ENCODE measurements around the gene MON2. TPM values are rescaled to one million over a fixed set of nuclear protein-coding genes. Genes with fewer than 3 reads are reported as not detected.
A peak's percentile ranks its signal among the peaks of the same experiment; 100 is the strongest.

MON2 gene
- total RNA-seq = 100 to 1,000 TPM in 1 of 4 donors, 10 to 100 TPM in 3; 41.2 to 222 (median 70.0) TPM

GRCh38 chr12:62466594-62467491 lies at the start of gene MON2:
TSS of gene MON2 (plus strand) at chr12:62466826. CDS start at chr12:62467208, 382 bp downstream.
- intact Hi-C loops (cut with DNase I; ENCODE audit: low total_unique reads) = no loop called here
- no peaks in the 10 kb centered on the region for H3K36me3 ChIP-seq
- TF ChIP-seq POLR2A (IDR thresholded peaks at IDR 0.05) (peak; percentile 58 to 81), CTCF (IDR thresholded peaks at IDR 0.05) (peak in 1 of 4 experiments; percentile 23)
- H3K9me3 ChIP-seq = no peaks in the 10 kb centered on the region
- peak within 1 kb of the TSS; percentile 84 to 90 for H3K27ac ChIP-seq
- H3K4me3 ChIP-seq = peak within 1 kb of the TSS; percentile 79 to 86
- DNase-seq = peak; percentile 82 to 88
- H3K4me1 ChIP-seq = no peaks in the 10 kb centered on the region
- no peaks in the 10 kb centered on the region for H3K27me3 ChIP-seq

- intact Hi-C loops (cut with DNase I; ENCODE audit: low total_unique reads) = no loop called here
- Histone ChIP-seq H3K27ac (no peak overlapping the region), H3K27me3 (no peaks in the 10 kb centered on the region), H3K36me3 (no peaks in the 10 kb centered on the region), H3K9me3 (peaks cover 0 to 18% of the 10 kb centered on the region in 2 donors), H3K4me1 (no peaks in the 10 kb centered on the region), H3K4me3 (no peak overlapping the region)
- no peak for DNase-seq
- TF ChIP-seq CTCF (IDR thresholded peaks at IDR 0.05) (no peak), POLR2A (IDR thresholded peaks at IDR 0.05) (no peak)
These were observed 40.5 kb upstream of the MON2 start for GRCh38 chr12:62426089-62426488.

GRCh38 chr12:62429457-62429856 lies 37.2 kb upstream of the MON2 start:
- intact Hi-C loops (cut with DNase I; ENCODE audit: low total_unique reads) = no loop called here
- Histone ChIP-seq H3K9me3 (peaks cover 0 to 15% of the 10 kb centered on the region in 2 donors), H3K27ac (no peak overlapping the region), H3K36me3 (no peaks in the 10 kb centered on the region), H3K27me3 (peaks cover 0 to 1% of the 10 kb centered on the region in 2 donors), H3K4me1 (no peaks in the 10 kb centered on the region), H3K4me3 (no peak overlapping the region)
- TF ChIP-seq POLR2A (IDR thresholded peaks at IDR 0.05) = no peak
- no peak for TF ChIP-seq CTCF (IDR thresholded peaks at IDR 0.05)
- DNase-seq = no peak

- H3K27me3 ChIP-seq = peaks cover 0 to 4% of the 10 kb centered on the region in 2 donors
- no peaks in the 10 kb centered on the region for H3K4me1 ChIP-seq
- no peaks in the 10 kb centered on the region for H3K36me3 ChIP-seq
- TF ChIP-seq CTCF (IDR thresholded peaks at IDR 0.05) (no peak), POLR2A (IDR thresholded peaks at IDR 0.05) (no peak)
- no peak for DNase-seq
- intact Hi-C loops (cut with DNase I; ENCODE audit: low total_unique reads) = loop anchor here (5.0 kb wide), 1 partner anchor 363 kb away; no protein-coding TSS in a partner anchor
- H3K9me3 ChIP-seq = no peaks in the 10 kb centered on the region
- H3K27ac ChIP-seq = no peak overlapping the region
- H3K4me3 ChIP-seq = peak overlapping the region; percentile 21 to 38
These were observed 31.9 kb upstream of the MON2 start for GRCh38 chr12:62434494-62435302.

All from uterus (tissue), 4 donors.